Nephron progenitor cell (in vitro differentiated cells): ENCODE data around the gene LURAP1L.

Experiments used
- DNase-seq: peaks from one replicate; pipeline ENCODE4 v3.0.0; 2021
- H3K27ac Mint-ChIP-seq: 2 replicates; pipeline ENCODE4 v1.8.0; 2021; ENCODE audit warnings: mild to moderate bottlenecking, moderate library complexity, mixed read lengths
- H3K27me3 Mint-ChIP-seq: 2 replicates; pipeline ENCODE4 v1.8.0; 2021; ENCODE audit warnings: mild to moderate bottlenecking, low read depth, mixed read lengths; ENCODE audit not compliant: poor library complexity
- H3K36me3 Mint-ChIP-seq: 2 replicates; pipeline ENCODE4 v1.8.0; 2021; ENCODE audit warnings: low read depth, mixed read lengths
- H3K4me1 Mint-ChIP-seq: 2 replicates; pipeline ENCODE4 v1.8.0; 2021; ENCODE audit warnings: mixed read lengths
- H3K4me3 Mint-ChIP-seq: 2 replicates; pipeline ENCODE4 v1.8.0; 2021; ENCODE audit warnings: mild to moderate bottlenecking, moderate library complexity, mixed read lengths
- H3K9me3 Mint-ChIP-seq: 2 replicates; pipeline ENCODE4 v1.8.0; 2021; ENCODE audit warnings: mild to moderate bottlenecking, moderate library complexity, mixed read lengths
- TF ChIP-seq, protein P1 (sequence below): fragments of 200-600 bp; sonication (generic); IDR thresholded peaks from 2 replicates; pipeline ENCODE4 v1.5.0; 2021; ENCODE audit warnings: antibody characterized with exemption

Gene LURAP1L

DNA sequence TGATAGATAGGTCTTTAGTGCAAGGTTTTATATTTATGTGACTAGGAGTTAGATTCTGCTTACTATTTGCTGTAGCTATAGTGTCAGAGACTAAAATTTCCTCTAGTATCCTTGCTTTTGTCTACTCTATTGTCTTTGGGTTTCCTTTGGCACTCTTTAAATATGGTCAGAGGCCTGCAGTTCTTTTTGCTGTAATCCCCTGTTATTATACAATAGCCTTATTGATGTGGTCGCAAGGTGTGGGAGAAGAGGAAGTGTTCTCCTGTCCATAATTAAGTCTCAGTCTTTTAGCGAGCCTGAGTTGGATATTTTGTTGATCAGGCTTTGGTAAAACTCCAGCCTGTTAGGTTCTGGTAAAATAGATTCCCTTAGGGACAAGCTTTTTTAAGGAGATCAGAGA is 34.9 kb downstream of the LURAP1L start:
- Mint-ChIP-seq H3K27me3 (no peaks in the 10 kb centered on the region), H3K9me3 (peaks cover 6% of the 10 kb centered on the region), H3K36me3 (peaks cover 13% of the 10 kb centered on the region), H3K4me1 (peaks cover 9% of the 10 kb centered on the region), H3K27ac (no peak overlapping the region), H3K4me3 (no peak overlapping the region)
- TF ChIP-seq, protein P1, sequence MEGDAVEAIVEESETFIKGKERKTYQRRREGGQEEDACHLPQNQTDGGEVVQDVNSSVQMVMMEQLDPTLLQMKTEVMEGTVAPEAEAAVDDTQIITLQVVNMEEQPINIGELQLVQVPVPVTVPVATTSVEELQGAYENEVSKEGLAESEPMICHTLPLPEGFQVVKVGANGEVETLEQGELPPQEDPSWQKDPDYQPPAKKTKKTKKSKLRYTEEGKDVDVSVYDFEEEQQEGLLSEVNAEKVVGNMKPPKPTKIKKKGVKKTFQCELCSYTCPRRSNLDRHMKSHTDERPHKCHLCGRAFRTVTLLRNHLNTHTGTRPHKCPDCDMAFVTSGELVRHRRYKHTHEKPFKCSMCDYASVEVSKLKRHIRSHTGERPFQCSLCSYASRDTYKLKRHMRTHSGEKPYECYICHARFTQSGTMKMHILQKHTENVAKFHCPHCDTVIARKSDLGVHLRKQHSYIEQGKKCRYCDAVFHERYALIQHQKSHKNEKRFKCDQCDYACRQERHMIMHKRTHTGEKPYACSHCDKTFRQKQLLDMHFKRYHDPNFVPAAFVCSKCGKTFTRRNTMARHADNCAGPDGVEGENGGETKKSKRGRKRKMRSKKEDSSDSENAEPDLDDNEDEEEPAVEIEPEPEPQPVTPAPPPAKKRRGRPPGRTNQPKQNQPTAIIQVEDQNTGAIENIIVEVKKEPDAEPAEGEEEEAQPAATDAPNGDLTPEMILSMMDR = no peak
- DNase-seq = no peak

DNA sequence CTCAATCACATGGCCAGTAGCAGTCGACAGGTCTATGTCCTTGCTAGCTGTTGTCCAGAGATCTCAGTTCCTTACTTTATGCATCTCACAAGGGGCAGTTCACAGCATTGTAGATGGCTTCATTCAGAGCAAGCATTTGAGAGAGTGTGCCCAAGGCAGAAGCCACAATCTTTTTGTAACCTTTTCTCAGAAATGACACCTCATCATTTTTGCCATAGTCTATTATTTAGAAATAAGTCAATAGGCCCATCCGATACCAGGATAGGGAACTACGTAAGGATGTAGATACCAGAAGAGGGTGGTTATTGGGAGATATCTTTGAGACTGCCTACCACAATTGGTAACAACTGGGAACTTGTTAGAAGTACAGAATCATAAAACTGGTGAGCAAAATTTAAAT is 37.1 kb downstream of the LURAP1L start:
- Mint-ChIP-seq H3K4me3 (no peak overlapping the region), H3K27me3 (no peaks in the 10 kb centered on the region), H3K27ac (no peak overlapping the region), H3K36me3 (peaks cover 13% of the 10 kb centered on the region), H3K9me3 (peaks cover 6% of the 10 kb centered on the region), H3K4me1 (peaks cover 12% of the 10 kb centered on the region)
- TF ChIP-seq, protein P1 = no peak
- DNase-seq = no peak

DNA sequence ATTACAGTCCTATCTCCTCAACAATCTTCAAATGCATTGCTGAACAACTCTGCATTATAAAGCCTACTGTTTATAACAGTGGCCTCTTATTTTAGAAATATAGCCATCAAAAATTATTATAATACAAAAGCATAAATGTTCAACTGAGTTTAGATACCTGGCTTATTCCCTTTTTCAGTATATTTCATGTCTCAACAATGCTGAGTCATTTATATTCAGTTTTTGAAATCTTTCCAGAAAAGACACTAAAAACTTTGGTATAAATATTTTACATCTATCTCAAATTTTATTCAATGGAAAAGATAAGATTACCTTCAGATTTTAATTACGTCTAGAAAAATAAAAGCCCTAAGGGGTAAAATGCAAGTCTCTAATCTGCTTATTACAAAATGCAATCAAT is 37.9 kb downstream of the LURAP1L start:
- H3K4me1 Mint-ChIP-seq = peaks cover 12% of the 10 kb centered on the region
- DNase-seq = no peak
- H3K4me3 Mint-ChIP-seq = no peak overlapping the region
- H3K36me3 Mint-ChIP-seq = peaks cover 13% of the 10 kb centered on the region
- H3K27ac Mint-ChIP-seq = no peak overlapping the region
- no peaks in the 10 kb centered on the region for H3K27me3 Mint-ChIP-seq
- TF ChIP-seq, protein P1 = no peak
- H3K9me3 Mint-ChIP-seq = peaks cover 6% of the 10 kb centered on the region

DNA sequence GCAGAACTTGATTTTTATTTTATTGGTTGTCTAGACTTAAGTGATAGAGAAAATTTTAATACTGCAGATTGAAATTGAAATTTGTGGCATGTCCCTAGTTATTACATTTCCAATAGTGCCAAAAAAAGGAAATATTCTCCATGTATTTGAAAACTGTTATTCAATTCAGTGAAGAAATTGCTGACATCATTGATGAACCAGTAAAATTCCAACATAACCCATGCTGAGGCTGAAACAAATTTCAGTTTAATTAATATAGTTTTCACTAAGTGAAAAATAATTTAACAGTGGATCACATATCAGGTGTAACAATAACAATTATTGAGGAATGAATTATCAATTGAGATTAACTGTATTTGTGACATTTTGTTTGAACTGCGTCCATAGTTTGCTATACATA is 38.7 kb downstream of the LURAP1L start:
- no peak for DNase-seq
- Mint-ChIP-seq H3K4me3 (no peak overlapping the region), H3K27ac (no peak overlapping the region), H3K9me3 (peaks cover 3% of the 10 kb centered on the region), H3K36me3 (peaks cover 10% of the 10 kb centered on the region), H3K4me1 (peaks cover 17% of the 10 kb centered on the region), H3K27me3 (no peaks in the 10 kb centered on the region)
- TF ChIP-seq, protein P1 = no peak

DNA sequence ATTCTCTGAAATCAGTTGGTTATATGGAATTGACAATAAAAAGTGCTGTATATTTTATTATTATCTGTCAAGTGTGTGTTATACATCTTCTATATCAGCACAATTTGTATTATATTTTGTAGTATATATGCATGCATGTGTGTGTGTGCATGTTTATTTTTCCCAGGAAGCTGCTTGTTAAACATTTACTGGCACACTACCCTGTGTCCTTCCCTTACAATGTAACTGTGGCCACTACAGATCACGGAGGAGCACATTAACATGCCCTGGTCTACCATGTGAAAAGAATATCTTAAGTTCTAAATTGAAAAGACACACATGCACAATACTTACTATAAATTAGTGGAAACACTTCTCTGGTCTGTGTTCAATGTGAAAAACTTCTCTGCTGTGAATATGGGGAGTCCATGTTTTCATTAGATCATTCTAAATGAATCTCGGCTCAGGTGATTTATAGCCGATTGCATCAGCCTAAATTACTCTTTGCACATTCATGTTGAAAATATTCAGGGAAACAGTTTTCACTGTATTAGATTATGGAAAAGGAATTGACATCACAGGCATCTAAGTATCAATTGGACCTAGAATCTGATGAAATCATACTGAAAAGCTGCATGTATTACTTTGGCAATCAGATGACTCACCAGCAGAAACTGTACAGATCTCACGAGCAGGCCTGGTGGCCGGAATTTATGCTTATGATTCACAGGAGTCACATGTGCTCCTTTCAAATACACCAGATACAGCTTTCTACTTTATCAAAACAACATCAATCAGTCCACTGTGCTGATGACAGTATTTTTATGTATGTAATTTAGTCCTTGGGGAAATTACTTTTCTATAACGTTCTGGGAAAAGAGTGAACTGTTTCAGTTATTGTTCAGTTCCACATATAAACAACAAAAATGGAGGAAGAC is 39.4 kb downstream of the LURAP1L start:
- no peaks in the 10 kb centered on the region for H3K27me3 Mint-ChIP-seq
- H3K4me3 Mint-ChIP-seq = no peak overlapping the region
- no peaks in the 10 kb centered on the region for H3K9me3 Mint-ChIP-seq
- H3K36me3 Mint-ChIP-seq = peaks cover 3% of the 10 kb centered on the region
- H3K4me1 Mint-ChIP-seq = peaks cover 23% of the 10 kb centered on the region
- no peak for DNase-seq
- no peak overlapping the region for H3K27ac Mint-ChIP-seq
- TF ChIP-seq, protein P1 = no peak

DNA sequence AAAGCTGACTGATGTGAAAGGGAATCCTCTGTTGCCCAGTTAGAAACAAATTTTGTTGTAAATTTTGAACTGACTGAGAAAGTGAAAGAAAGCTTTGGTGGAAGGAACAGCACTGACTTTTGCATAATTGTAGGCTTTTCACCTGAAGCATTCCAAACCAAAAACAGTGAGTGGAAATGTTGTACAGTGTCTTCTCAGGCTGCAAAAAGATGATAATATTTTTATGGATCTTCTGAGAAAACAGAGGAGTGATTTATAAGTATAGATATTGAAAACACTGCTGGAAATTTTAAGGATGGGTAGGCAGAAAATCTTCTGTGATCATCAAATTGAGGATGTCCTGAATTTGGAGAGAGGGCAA is 40.0 kb downstream of the LURAP1L start:
- H3K27me3 Mint-ChIP-seq = no peaks in the 10 kb centered on the region
- H3K27ac Mint-ChIP-seq = no peak overlapping the region
- peaks cover 23% of the 10 kb centered on the region for H3K4me1 Mint-ChIP-seq
- no peak for DNase-seq
- H3K4me3 Mint-ChIP-seq = no peak overlapping the region
- H3K36me3 Mint-ChIP-seq = no peaks in the 10 kb centered on the region
- TF ChIP-seq, protein P1 = no peak
- no peaks in the 10 kb centered on the region for H3K9me3 Mint-ChIP-seq
